ENCODE measurements around the gene GLRA2.

GLRA2 gene

GRCh38 chrX:14697451-14697850, 168.1 kb downstream of the GLRA2 start:
- DNase-seq, result peak in 2 of 56 donors; percentile 0 to 1

- DNase-seq, result no peak
These were observed 169.5 kb downstream of the GLRA2 start for GRCh38 chrX:14698790-14699189.

- no peak for DNase-seq
These were observed 171.6 kb downstream of the GLRA2 start for GRCh38 chrX:14700982-14701381.

- DNase-seq, result no peak
These were observed 172.8 kb downstream of the GLRA2 start for GRCh38 chrX:14702145-14702544.

- peak in 2 of 56 donors; percentile 0 for DNase-seq
These were observed 182.8 kb downstream of the GLRA2 start for GRCh38 chrX:14712096-14712495.

- DNase-seq, result no peak
These were observed 188.6 kb downstream of the GLRA2 start for GRCh38 chrX:14717949-14718348.

- no peak for DNase-seq
These were observed 189.1 kb downstream of the GLRA2 start for GRCh38 chrX:14718403-14718802.

- DNase-seq, result no peak
These were observed 199.7 kb downstream of the GLRA2 start for GRCh38 chrX:14729058-14729457.

- no peak for DNase-seq
These were observed 209.3 kb downstream of the GLRA2 start for GRCh38 chrX:14738643-14739042.

- no peak for DNase-seq
These were observed 224.1 kb downstream of the GLRA2 start for GRCh38 chrX:14753441-14753840.

- DNase-seq, result no peak
These were observed 228.7 kb downstream of the GLRA2 start for GRCh38 chrX:14758029-14758491.

GRCh38 chrX:14775416-14775815, 246.1 kb downstream of the GLRA2 start:
- DNase-seq, result no peak

- no peak for DNase-seq
These were observed 247.6 kb downstream of the GLRA2 start for GRCh38 chrX:14776901-14777300.

GRCh38 chrX:14777525-14777924, 248.2 kb downstream of the GLRA2 start:
- no peak for DNase-seq

- DNase-seq, result no peak
These were observed 250.2 kb downstream of the GLRA2 start for GRCh38 chrX:14779580-14779979.
